Amygdala (tissue), 56 donors: ENCODE measurements around the gene FOS.

Source experiments
- DNase-seq, 56 donors: peaks; one replicate each; lab custom pipeline; 2025; lab: John Stamatoyannopoulos, UW

Gene FOS

DNA sequence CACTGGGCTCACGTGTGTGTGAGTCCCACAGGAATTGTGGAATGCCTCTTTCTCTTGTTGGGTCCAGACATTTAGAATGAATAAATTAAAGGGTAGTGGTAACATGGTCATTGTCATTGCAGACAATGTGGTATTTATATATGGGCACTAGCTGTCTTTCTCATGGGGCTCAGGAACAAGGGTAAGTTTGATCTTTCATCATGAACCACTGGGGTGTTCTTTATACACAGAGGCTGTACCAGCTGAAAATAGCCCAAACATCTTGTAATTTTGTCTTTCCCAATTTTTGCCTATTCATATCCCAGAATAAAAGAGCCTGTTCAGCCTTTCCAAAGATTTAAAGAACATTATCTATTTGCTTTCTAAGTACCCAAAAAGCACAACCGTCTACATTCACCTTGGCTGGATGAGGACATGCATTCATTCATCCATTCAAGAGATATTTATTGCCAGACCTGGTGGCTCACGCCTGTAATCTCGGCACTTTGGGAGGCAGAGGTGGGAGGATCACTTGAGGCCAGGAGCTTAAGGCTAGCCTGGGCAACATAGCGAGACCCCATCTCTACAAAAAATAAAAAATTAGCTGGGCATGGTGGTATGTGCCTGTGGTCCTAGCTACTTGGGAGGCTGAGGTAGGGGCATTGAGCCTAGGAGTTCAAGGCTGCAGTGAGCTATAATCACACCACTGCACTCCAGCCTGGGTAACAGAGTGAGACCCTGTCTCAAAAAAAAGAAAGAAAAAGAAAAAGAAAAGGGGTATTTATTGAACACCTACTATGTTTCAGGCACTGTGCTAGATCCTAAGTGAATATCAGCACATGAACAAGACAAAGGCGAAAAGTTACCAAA, 4.4 kb upstream of the FOS start:
- no peak for DNase-seq

DNA sequence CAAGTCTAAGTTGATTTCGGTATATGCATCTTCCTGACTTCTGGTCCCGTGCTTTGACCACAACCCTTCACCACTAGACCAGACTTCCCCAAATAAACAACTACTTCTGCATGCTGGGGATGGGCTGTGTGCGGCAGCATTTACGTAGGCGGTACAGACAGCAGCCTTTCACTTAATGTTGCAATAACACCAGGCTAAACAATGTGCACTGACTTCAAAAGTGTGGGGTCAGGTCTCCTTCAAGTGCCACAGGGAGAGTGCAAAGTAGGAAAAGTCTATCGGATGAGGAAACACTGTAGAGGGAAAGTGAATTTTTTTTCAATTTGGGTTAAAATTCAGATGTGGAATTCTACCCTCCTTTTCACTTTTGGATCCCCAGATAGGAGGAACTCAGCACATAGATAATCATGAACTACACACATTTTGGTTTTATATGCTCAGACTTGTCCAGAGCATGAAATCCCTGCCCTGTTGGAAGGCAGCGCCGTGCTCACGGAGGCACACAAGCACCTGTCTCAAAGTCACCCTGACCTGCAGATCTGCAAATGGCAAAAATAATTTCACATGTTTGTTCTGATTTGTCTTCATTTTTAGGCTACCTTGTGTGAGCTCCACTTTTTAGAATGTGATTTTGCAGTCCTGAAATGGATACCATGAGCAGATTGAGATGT, 3.6 kb upstream of the FOS start:
- peak in 19 of 56 donors; percentile 6 to 70 (median 23) for DNase-seq

DNA sequence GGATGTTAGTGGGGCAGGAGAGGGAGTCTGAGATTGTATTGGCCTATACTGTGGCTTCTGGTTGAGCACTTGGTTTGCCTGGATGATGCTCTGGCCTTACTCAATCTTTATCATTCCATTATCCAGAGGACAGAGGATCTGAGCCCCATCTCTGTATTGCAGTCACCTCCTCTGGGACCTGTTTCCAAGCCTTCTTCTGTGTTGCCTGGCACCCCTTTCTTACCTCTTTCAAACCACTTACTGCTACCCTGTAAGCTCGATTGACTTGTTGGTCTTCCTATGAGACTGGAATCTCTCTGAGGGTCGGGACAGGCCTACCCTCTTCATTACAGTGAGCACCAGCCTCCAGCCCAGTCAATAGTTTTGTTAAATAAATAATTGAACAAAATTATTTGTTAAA, 3.0 kb upstream of the FOS start:
- DNase-seq: no peak

DNA sequence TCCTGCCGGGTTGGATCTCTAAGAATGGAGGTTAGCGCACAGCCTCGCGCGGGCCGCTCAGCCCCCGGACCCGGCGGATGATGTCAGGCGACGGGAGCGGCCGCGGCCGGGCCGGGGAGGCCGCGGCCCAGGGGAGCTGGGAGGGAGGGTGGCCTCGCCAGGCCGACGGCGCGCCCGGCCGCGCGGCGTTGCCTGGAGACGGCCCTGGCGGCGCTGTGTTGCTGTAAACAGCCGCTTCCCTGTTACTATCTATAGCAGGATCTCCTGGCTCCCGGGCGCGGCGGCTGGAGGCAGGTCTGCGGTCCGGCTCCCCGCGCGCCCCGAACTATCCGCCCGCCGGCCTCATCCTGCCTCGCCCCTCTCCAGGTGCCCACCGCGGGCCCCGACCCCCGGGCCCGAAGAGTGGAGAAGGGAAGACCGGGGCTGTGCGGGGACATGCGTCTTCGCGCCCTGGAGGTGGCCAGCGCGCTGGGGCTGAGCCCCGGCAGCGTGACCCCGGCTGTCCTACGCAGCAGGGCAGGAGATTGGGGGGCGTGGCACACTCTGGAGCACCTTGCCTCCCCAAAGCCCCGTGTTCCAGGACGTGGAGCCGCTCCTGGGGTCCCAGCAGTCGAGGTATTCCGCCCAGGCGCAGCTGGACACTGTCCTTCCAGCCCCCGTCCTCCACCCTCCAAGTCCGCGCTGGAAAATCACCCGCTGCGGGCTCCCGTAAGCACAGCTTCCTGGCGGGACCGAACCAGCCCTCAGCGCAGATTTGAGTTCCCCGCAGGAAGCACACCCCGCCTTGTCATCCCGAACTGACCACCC, 1.4 kb upstream of the FOS start:
- DNase-seq: peak in 55 of 56 donors; percentile 28 to 95 (median 70)

DNA sequence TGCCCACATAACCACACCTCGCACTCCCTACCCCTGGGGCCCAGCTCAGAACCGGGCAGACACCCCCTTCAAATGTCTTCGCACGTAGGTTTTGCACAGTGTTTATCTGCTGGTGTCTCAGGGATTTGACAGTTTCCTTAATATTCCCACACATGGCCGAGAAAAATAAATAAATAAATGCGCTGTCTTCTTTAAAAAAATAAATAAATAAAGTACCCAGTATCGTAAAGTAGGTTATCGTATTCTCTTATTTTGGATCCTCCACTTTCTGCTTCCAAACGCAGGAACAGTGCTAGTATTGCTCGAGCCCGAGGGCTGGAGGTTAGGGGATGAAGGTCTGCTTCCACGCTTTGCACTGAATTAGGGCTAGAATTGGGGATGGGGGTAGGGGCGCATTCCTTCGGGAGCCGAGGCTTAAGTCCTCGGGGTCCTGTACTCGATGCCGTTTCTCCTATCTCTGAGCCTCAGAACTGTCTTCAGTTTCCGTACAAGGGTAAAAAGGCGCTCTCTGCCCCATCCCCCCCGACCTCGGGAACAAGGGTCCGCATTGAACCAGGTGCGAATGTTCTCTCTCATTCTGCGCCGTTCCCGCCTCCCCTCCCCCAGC, 710 bp upstream of the FOS start:
- no peak for DNase-seq

DNA sequence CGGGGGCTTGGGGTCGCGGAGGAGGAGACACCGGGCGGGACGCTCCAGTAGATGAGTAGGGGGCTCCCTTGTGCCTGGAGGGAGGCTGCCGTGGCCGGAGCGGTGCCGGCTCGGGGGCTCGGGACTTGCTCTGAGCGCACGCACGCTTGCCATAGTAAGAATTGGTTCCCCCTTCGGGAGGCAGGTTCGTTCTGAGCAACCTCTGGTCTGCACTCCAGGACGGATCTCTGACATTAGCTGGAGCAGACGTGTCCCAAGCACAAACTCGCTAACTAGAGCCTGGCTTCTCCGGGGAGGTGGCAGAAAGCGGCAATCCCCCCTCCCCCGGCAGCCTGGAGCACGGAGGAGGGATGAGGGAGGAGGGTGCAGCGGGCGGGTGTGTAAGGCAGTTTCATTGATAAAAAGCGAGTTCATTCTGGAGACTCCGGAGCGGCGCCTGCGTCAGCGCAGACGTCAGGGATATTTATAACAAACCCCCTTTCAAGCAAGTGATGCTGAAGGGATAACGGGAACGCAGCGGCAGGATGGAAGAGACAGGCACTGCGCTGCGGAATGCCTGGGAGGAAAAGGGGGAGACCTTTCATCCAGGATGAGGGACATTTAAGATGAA, 630 bp downstream of the FOS start:
- peak in 46 of 56 donors; percentile 31 to 93 (median 60) for DNase-seq

DNA sequence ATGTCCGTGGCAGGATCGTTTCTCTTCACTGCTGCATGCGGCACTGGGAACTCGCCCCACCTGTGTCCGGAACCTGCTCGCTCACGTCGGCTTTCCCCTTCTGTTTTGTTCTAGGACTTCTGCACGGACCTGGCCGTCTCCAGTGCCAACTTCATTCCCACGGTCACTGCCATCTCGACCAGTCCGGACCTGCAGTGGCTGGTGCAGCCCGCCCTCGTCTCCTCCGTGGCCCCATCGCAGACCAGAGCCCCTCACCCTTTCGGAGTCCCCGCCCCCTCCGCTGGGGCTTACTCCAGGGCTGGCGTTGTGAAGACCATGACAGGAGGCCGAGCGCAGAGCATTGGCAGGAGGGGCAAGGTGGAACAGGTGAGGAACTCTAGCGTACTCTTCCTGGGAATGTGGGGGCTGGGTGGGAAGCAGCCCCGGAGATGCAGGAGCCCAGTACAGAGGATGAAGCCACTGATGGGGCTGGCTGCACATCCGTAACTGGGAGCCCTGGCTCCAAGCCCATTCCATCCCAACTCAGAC, 1.2 kb downstream of the FOS start:
- peak in 13 of 56 donors; percentile 22 to 86 (median 53) for DNase-seq

DNA sequence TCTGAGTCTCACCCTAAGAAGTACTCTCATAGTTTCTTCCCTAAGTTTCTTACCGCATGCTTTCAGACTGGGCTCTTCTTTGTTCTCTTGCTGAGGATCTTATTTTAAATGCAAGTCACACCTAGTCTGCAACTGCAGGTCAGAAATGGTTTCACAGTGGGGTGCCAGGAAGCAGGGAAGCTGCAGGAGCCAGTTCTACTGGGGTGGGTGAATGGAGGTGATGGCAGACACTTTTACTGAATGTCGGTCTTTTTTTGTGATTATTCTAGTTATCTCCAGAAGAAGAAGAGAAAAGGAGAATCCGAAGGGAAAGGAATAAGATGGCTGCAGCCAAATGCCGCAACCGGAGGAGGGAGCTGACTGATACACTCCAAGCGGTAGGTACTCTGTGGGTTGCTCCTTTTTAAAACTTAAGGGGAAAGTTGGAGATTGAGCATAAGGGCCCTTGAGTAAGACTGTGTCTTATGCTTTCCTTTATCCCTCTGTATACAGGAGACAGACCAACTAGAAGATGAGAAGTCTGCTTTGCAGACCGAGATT, 1.7 kb downstream of the FOS start:
- peak in 2 of 56 donors; percentile 19 to 56 for DNase-seq

DNA sequence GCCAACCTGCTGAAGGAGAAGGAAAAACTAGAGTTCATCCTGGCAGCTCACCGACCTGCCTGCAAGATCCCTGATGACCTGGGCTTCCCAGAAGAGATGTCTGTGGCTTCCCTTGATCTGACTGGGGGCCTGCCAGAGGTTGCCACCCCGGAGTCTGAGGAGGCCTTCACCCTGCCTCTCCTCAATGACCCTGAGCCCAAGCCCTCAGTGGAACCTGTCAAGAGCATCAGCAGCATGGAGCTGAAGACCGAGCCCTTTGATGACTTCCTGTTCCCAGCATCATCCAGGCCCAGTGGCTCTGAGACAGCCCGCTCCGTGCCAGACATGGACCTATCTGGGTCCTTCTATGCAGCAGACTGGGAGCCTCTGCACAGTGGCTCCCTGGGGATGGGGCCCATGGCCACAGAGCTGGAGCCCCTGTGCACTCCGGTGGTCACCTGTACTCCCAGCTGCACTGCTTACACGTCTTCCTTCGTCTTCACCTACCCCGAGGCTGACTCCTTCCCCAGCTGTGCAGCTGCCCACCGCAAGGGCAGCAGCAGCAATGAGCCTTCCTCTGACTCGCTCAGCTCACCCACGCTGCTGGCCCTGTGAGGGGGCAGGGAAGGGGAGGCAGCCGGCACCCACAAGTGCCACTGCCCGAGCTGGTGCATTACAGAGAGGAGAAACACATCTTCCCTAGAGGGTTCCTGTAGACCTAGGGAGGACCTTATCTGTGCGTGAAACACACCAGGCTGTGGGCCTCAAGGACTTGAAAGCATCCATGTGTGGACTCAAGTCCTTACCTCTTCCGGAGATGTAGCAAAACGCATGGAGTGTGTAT, 2.4 kb downstream of the FOS start:
- DNase-seq: peak in 12 of 56 donors; percentile 4 to 69 (median 44)

DNA sequence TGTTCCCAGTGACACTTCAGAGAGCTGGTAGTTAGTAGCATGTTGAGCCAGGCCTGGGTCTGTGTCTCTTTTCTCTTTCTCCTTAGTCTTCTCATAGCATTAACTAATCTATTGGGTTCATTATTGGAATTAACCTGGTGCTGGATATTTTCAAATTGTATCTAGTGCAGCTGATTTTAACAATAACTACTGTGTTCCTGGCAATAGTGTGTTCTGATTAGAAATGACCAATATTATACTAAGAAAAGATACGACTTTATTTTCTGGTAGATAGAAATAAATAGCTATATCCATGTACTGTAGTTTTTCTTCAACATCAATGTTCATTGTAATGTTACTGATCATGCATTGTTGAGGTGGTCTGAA, 3.0 kb downstream of the FOS start:
- no peak for DNase-seq

DNA sequence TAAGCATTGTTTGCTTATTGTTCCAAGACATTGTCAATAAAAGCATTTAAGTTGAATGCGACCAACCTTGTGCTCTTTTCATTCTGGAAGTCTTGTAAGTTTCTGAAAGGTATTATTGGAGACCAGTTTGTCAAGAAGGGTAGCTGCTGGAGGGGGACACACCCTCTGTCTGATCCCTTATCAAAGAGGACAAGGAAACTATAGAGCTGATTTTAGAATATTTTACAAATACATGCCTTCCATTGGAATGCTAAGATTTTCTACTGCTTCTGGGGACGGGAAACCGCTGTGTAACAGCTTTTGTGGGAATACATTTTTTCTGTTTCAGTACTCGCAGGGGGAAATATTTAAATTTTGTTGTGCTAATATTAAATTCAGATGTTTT, 3.5 kb downstream of the FOS start:
- peak in 1 of 56 donors; percentile 14 for DNase-seq

DNA sequence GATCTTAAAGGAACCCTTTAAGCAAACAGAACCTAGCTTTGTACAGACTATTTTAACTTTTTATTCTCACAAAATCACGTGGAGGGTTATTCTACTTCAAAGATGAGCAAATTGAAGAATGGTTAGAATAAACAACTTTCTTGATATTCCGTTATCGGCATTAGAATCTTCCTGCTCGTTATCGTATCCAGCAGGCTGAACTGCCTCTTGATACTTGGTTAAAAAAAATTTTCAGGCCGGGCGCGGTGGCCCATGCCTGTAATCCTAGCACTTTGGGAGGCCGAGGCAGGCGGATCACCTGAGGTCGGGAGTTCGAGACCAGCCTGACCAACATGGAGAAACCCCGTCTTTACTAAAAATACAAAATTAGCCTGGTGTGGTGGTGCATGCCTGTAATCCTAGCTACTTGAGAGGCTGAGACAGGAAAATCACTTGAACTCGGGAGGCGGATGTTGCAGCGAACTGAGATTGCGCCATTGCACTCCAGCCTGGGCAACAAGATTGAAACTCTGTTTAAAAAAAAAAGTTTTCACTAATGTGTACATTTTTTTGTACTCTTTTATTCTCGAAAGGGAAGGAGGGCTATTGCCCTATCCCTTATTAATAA, 4.0 kb downstream of the FOS start:
- peak in 1 of 56 donors; percentile 24 for DNase-seq

DNA sequence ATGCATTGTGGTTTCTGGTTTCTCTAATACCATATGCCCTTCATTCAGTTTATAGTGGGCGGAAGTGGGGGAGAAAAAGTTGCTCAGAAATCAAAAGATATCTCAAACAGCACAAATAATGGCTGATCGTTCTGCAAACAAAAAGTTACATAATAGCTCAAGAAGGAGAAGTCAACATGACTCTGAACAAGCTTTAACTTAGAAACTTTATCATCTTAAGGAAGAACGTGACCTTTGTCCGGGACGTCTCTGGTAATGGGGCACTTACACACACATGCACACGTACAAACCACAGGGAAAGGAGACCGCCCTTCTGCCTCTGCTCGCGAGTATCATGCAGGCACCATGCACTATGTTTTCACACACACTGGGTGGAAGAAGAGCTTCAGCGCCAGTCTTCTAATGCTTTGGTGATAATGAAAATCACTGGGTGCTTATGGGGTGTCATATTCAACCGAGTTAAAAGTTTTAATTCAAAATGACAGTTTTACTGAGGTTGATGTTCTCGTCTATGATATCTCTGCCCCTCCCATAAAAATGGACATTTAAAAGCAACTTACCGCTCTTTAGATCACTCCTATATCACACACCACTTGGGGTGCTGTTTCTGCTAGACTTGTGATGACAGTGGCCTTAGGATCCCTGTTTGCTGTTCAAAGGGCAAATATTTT, 4.7 kb downstream of the FOS start:
- DNase-seq: no peak

DNA sequence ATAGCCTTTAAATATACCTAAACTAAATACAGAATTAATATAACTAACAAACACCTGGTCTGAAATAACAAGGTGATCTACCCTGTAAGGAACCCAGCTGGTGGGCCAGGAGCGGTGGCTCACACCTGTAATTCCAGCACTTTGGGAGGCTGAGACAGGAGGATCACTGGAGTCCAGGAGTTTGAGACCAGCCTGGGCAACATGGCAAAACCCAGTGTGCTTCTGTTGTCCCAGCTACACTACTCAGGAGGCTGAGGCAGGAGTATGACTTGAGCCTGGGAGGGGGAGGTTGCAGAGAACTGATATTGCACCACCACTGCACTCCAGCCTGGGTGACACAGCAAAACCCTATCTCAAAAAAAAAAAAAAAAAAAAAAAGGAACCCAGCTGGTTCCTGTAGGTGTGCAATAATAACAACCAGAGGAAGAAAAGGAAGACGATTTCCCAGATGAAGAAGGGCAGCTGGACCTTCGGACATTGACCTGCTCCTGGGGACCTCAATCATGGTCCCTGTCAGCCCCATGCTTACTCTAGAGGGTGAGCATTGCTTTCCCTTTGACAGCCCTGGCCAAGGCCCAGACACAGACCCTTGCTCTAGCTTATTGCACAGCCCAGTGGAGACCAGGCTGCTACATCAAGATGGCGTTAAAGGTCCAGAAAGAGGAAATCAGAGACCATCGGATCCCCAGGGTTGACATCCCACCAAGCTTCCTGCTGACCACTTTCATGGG, 5.4 kb downstream of the FOS start:
- DNase-seq: no peak

DNA sequence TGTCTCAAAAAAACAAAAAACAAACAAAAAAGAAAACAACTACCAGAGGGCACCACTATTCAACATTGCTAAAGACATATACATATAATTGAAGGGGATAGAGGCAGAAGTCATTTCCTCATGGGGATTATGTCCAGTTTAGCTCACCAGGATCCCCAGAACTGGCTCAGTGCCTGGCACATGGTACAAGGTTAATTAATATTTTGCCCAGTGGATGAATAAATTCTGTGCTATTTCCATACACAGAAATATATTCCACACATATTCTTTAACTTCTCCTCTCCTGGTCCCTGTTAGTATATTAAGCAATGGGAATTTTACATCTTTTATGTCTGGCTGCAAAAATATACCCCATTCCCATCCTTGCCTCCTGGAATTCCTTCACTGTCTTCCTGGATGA, 6.7 kb downstream of the FOS start:
- no peak for DNase-seq

DNA sequence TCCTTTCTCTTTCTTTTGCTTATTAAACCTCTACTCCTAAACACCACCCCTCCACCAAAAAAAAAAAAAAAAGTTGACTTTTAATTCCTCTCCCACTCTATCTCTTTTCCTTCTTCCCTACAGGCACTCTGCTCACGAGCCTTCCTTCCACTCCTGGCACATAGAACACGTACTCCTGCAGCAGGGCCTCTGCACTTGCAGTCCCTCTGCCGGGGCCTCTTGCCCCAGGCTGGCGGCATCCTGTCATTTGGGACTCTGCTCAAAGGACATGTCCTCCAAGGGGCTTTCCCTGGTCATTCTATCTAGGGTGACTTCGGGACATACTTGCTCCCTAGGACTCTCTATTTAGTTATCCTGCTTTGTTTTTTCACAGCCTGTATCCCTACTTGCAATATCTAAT, 7.7 kb downstream of the FOS start:
- no peak for DNase-seq

DNA sequence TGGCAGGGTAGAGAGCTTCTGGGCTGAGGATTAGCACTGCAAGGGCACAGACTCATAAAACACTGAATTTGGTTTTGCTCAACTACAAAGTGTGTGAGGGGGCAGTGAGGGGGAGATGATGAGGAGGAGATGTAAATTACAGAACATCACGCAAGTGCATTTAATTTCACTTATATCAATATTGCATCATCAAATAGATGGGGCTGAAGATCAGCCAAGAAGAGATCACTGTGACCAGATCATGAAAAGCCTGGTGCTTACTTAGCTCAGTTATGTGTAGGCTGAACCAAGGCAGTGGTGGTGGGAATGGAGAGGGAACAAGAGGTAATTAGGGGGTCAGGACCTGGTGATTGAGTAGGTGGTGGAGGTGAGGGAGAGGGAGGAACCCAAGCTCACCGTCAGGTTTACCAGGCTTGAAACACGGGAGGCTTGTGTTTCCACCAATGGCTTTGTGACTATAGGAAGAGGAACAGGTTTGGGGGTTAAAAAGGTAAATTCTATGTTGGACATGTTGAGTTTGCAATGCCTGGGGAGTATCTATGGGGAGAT, 11.3 kb downstream of the FOS start:
- DNase-seq: no peak
